HUDEP-2 (cell line): ENCODE measurements around the gene DYNLT1.
A peak's percentile ranks its signal among the peaks of the same experiment; 100 is the strongest.
"Not testable (repeated sequence)": the region's sequence is repeated elsewhere in the genome, so short reads cannot be mapped to it uniquely, and the experiment has no call there.

ENCODE experiments used
- DNase-seq, 76 experiments: peaks; one replicate each; lab custom pipeline; 2025; ENCODE audit not compliant: unreplicated experiment in 76 of 76; lab: John Stamatoyannopoulos, UW

Gene DYNLT1

GRCh38 chr6:158644231-158645063 lies at the start of gene DYNLT1:
Gene DYNLT1, minus strand, starts transcription at chr6:158644743. Its CDS starts 35 bp downstream, at chr6:158644708.
- DNase-seq = peak in 75 of 76 experiments; percentile 38 to 96 (median 88)

- no peak for DNase-seq
Observed at GRCh38 chr6:158688860-158689259, 44.3 kb upstream of the DYNLT1 start.

- DNase-seq = no peak
Observed at GRCh38 chr6:158687506-158687905, 43.0 kb upstream of the DYNLT1 start.

- DNase-seq = no peak
Observed at GRCh38 chr6:158686791-158687381, 42.3 kb upstream of the DYNLT1 start.

- no peak for DNase-seq
Observed at GRCh38 chr6:158686311-158686710, 41.8 kb upstream of the DYNLT1 start.

- no peak for DNase-seq
Observed at GRCh38 chr6:158684745-158685324, 40.3 kb upstream of the DYNLT1 start.

- no peak for DNase-seq
Observed at GRCh38 chr6:158684311-158684710, 39.8 kb upstream of the DYNLT1 start.

GRCh38 chr6:158680481-158680880 lies 35.9 kb upstream of the DYNLT1 start:
- no peak for DNase-seq

- no peak for DNase-seq
Observed at GRCh38 chr6:158680015-158680414, 35.5 kb upstream of the DYNLT1 start.

GRCh38 chr6:158677906-158678578 lies 33.5 kb upstream of the DYNLT1 start:
- DNase-seq = no peak

GRCh38 chr6:158677094-158677493 lies 32.6 kb upstream of the DYNLT1 start:
- DNase-seq = not testable (repeated sequence)

GRCh38 chr6:158674342-158675131 lies 30.0 kb upstream of the DYNLT1 start:
- DNase-seq = no peak

GRCh38 chr6:158672726-158673125 lies 28.2 kb upstream of the DYNLT1 start:
- no peak for DNase-seq

- DNase-seq = not testable (repeated sequence)
Observed at GRCh38 chr6:158672119-158672518, 27.6 kb upstream of the DYNLT1 start.

- DNase-seq = no peak
Observed at GRCh38 chr6:158669145-158670035, 24.8 kb upstream of the DYNLT1 start.

GRCh38 chr6:158668707-158669103 lies 24.2 kb upstream of the DYNLT1 start:
- no peak for DNase-seq

- no peak for DNase-seq
Observed at GRCh38 chr6:158667360-158667981, 22.9 kb upstream of the DYNLT1 start.

GRCh38 chr6:158666628-158667359 lies 22.3 kb upstream of the DYNLT1 start:
- no peak for DNase-seq
